COLO829 (cell line): ENCODE measurements around the gene CEACAM6.
"Not testable (repeated sequence)": the region's sequence is repeated elsewhere in the genome, so short reads cannot be mapped to it uniquely, and the experiment has no call there.

ENCODE experiments used
- DNase-seq: peaks from one replicate; pipeline ENCODE4 v3.0.0; 2012; ENCODE audit warnings: low spot score

The CEACAM6 gene

GRCh38 chr19:41755328-41755913 lies at the start of gene CEACAM6:
TSS of gene CEACAM6 (plus strand) at chr19:41755530. CDS start at chr19:41755639, 109 bp downstream.
- no peak for DNase-seq

- peak; percentile 51 for DNase-seq
These were observed 48.4 kb upstream of the CEACAM6 start for GRCh38 chr19:41706741-41707501.

GRCh38 chr19:41707502-41707812 lies 47.9 kb upstream of the CEACAM6 start:
- DNase-seq: no peak

- DNase-seq: no peak
These were observed 47.4 kb upstream of the CEACAM6 start for GRCh38 chr19:41707871-41708371.

GRCh38 chr19:41708481-41708880 lies 46.8 kb upstream of the CEACAM6 start, which contains the start of gene CEACAM5:
TSS of gene CEACAM5 (plus strand) at chr19:41708626. CDS start at chr19:41708732, 106 bp downstream.
- DNase-seq: no peak

- DNase-seq: not testable (repeated sequence)
These were observed 45.8 kb upstream of the CEACAM6 start for GRCh38 chr19:41709516-41709915.

- DNase-seq: no peak
These were observed 45.2 kb upstream of the CEACAM6 start for GRCh38 chr19:41709951-41710645.

GRCh38 chr19:41711376-41712261 lies 43.7 kb upstream of the CEACAM6 start:
- no peak for DNase-seq

GRCh38 chr19:41714598-41714997 lies 40.7 kb upstream of the CEACAM6 start:
- no peak for DNase-seq

- no peak for DNase-seq
These were observed 36.6 kb upstream of the CEACAM6 start for GRCh38 chr19:41718761-41719160.

- no peak for DNase-seq
These were observed 35.2 kb upstream of the CEACAM6 start for GRCh38 chr19:41720103-41720502.

GRCh38 chr19:41726493-41726892 lies 28.8 kb upstream of the CEACAM6 start:
- no peak for DNase-seq

- no peak for DNase-seq
These were observed 21.2 kb upstream of the CEACAM6 start for GRCh38 chr19:41734156-41734555.

- no peak for DNase-seq
These were observed 20.7 kb upstream of the CEACAM6 start for GRCh38 chr19:41734585-41734984.

GRCh38 chr19:41735071-41735600 lies 20.2 kb upstream of the CEACAM6 start:
- DNase-seq: no peak

- no peak for DNase-seq
These were observed 16.0 kb upstream of the CEACAM6 start for GRCh38 chr19:41739361-41739760.

GRCh38 chr19:41740415-41741243 lies 14.7 kb upstream of the CEACAM6 start:
- no peak for DNase-seq

- DNase-seq: no peak
These were observed 14.1 kb upstream of the CEACAM6 start for GRCh38 chr19:41741244-41741554.

- DNase-seq: no peak
These were observed 10.5 kb upstream of the CEACAM6 start for GRCh38 chr19:41744850-41745249.

- DNase-seq: no peak
These were observed 9.6 kb upstream of the CEACAM6 start for GRCh38 chr19:41745756-41746155.
